Gastrocnemius medialis (tissue), 4 donors: ENCODE results near the gene SLCO4A1. TPM values are rescaled to one million over a fixed set of nuclear protein-coding genes. Genes with fewer than 3 reads are reported as not detected.

Experiments
- ATAC-seq, 2 donors: fragments of 150-250 bp; one replicate each; pipeline ENCODE4 v1.9.1; 2016
- DNase-seq, 2 donors: peaks; one replicate each; pipeline ENCODE4 v3.0.0-alpha.2; 2019
- H3K27ac ChIP-seq, 4 donors: fragments of 200-600 bp; sonication (generic); 1 replicate in 1 of 4; 2 replicates in 3 of 4; pipeline ENCODE4 v1.5.1; 2016 to 2018; ENCODE audit warnings: mild to moderate bottlenecking in 2 of 4, moderate library complexity in 1 of 4
- H3K27me3 ChIP-seq, 3 donors: fragments of 200-600 bp; sonication (generic) in 2 of 3; 1 replicate in 1 of 3; 2 replicates in 2 of 3; pipeline versions ENCODE4 v1.5.1 to v1.6.0; 2016 to 2019; ENCODE audit warnings: mild to moderate bottlenecking in 1 of 3, moderate library complexity in 1 of 3
- H3K36me3 ChIP-seq, 2 donors: fragments of 200-600 bp; sonication (generic) in 1 of 2; one replicate each; pipeline ENCODE4 v1.5.1; 2017 to 2018
- H3K4me1 ChIP-seq, 2 donors: fragments of 200-600 bp; sonication (generic) in 1 of 2; one replicate each; pipeline ENCODE4 v1.5.1; 2016 to 2017; ENCODE audit warnings: mild to moderate bottlenecking in 2 of 2
- H3K4me3 ChIP-seq, 4 donors: fragments of 200-600 bp; sonication (generic) in 3 of 4; 1 replicate in 1 of 4; 2 replicates in 3 of 4; pipeline ENCODE4 v1.5.1; 2016 to 2019; ENCODE audit warnings: mild to moderate bottlenecking in 2 of 4
- H3K9me3 ChIP-seq, 3 donors: fragments of 200-600 bp; sonication (generic) in 2 of 3; 1 replicate in 1 of 3; 2 replicates in 2 of 3; pipeline ENCODE4 v1.5.1; 2016 to 2019
- POLR2A ChIP-seq, 2 donors: fragments of 450-650 bp; IDR thresholded peaks; one replicate each; pipeline ENCODE4 v1.6.1; 2017; ENCODE audit warnings: antibody characterized with exemption in 2 of 2, mild to moderate bottlenecking in 2 of 2, moderate library complexity in 2 of 2
- in situ Hi-C, 4 donors: fragments of 200-750 bp; cut with MboI; loops; one replicate each; pipeline versions ENCODE4 v1.15.0 to v1.8.0; 2017; ENCODE audit warnings: low sequenced_read_pairs in 4 of 4
- intact Hi-C: fragments of 100-400 bp; cut with DNase I; formaldehyde crosslinking; loops from one replicate; pipeline ENCODE4 v1.15.1; 2023; ENCODE audit warnings: low total_unique reads
- total RNA-seq, 4 donors: library from RNA; depleted of rRNA; stranded (reverse); fragments of >200 nt; gene quantifications; one replicate each; pipeline versions ENCODE4 v1.1.0 to v1.2.3, GENCODE V29; 2016
- TF ChIP-seq, protein P1 (sequence below), 5 experiments: fragments of 450-650 bp in 3 of 5; fragments of 200-600 bp in 2 of 5; sonication (generic) in 2 of 5; IDR thresholded peaks in 4 of 5; conservative IDR thresholded peaks in 1 of 5; 1 replicate in 4 of 5; 2 replicates in 1 of 5; pipeline ENCODE4 v1.5.1; 2016 to 2019; ENCODE audit warnings: antibody characterized with exemption in 5 of 5, mild to moderate bottlenecking in 3 of 5, moderate library complexity in 3 of 5

SLCO4A1 gene
- total RNA-seq, 4 donors from 2014 or later: 20.4 to 26.9 (median 21.8) TPM

DNA sequence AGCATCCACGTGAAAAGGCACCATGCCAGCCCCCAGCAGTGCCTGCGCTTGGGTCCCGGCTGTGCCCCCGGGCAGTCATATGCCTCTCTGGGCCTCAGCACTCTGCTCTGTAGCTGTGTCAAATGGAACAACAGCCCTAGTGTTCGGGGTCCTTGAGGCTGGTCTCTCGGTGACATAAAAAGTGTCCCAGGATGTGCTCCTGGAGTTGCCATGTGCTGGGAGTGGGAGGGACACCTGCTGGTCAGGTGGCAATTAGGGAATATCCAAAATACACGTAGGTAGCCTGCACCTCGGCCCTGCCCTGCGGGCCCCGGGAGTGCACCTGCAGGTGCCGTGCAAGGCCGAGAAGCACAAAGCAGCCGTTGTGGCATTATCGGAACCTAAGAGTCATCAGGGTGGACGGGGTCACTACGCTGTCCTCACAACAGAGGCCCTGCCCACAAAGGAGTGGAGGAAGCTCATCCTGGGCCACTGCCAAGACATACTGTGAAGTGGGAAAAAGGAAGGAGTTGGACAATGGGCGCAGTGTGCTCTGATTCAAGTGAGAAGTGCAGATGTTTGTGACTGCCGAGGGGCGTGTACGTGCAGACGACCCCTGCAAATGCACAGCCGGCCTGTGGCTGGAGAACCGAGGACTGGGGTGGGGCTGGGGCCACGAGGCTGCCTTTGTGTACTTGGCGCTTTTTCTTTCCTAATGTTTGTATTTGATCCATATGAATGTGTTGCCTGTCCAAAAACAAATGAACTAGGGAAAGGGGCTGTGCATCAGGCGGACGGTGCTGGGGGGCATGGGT lies 24.6 kb downstream of the SLCO4A1 start:
- H3K4me3 ChIP-seq: no peak overlapping the region
- DNase-seq: peak; percentile 48
- ATAC-seq: no peak
- no peaks in the 10 kb centered on the region for H3K9me3 ChIP-seq
- intact Hi-C loops (no loop called here), in situ Hi-C loops (loop anchor here in 3 of 4 donors (5.0 to 25.0 kb wide), 2 partner anchors 120 to 140 kb away; partner anchors contain the start of gene MRGBP (in 1 of the 3))
- no peak for TF ChIP-seq POLR2A (IDR thresholded peaks at IDR 0.05)
- TF ChIP-seq, protein P1, sequence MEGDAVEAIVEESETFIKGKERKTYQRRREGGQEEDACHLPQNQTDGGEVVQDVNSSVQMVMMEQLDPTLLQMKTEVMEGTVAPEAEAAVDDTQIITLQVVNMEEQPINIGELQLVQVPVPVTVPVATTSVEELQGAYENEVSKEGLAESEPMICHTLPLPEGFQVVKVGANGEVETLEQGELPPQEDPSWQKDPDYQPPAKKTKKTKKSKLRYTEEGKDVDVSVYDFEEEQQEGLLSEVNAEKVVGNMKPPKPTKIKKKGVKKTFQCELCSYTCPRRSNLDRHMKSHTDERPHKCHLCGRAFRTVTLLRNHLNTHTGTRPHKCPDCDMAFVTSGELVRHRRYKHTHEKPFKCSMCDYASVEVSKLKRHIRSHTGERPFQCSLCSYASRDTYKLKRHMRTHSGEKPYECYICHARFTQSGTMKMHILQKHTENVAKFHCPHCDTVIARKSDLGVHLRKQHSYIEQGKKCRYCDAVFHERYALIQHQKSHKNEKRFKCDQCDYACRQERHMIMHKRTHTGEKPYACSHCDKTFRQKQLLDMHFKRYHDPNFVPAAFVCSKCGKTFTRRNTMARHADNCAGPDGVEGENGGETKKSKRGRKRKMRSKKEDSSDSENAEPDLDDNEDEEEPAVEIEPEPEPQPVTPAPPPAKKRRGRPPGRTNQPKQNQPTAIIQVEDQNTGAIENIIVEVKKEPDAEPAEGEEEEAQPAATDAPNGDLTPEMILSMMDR (IDR thresholded peaks at IDR 0.05 in 4 of 5, conservative IDR thresholded peaks at IDR 0.05 in 1 of 5): no peak
- peak overlapping the region in 1 of 4 donors; percentile 13 for H3K27ac ChIP-seq
- no peaks in the 10 kb centered on the region for H3K27me3 ChIP-seq
- peaks cover 0 to under 1% of the 10 kb centered on the region in 2 donors for H3K36me3 ChIP-seq
- H3K4me1 ChIP-seq: peaks cover 0 to 3% of the 10 kb centered on the region in 2 donors

- intact Hi-C loops: loop anchor here (1.0 kb wide), 2 partner anchors 124 to 141 kb away; no protein-coding TSS in a partner anchor
- in situ Hi-C loops: loop anchor here in 3 of 4 donors (5.0 to 25.0 kb wide), 2 partner anchors 120 to 140 kb away; partner anchors contain the start of gene MRGBP (in 1 of the 3)
Observed at GRCh38 chr20:62667530-62668440, 25.5 kb downstream of the SLCO4A1 start.

GRCh38 chr20:62668441-62669027 lies 26.2 kb downstream of the SLCO4A1 start:
- Histone ChIP-seq H3K36me3 (no peaks in the 10 kb centered on the region), H3K4me1 (peaks cover 0 to 3% of the 10 kb centered on the region in 2 donors), H3K4me3 (no peak overlapping the region), H3K27ac (no peak overlapping the region), H3K9me3 (no peaks in the 10 kb centered on the region), H3K27me3 (peaks cover 0 to 2% (median 0%) of the 10 kb centered on the region in 3 donors)
- DNase-seq: peak; percentile 40 to 69
- intact Hi-C loops (loop anchor here (1.0 kb wide), 2 partner anchors 123 to 140 kb away; no protein-coding TSS in a partner anchor), in situ Hi-C loops (loop anchor here in 3 of 4 donors (5.0 to 25.0 kb wide), 2 partner anchors 119 to 139 kb away; partner anchors contain the start of gene MRGBP (in 1 of the 3))
- ATAC-seq: peak; percentile 64 to 74
- no peak for TF ChIP-seq POLR2A (IDR thresholded peaks at IDR 0.05)
- TF ChIP-seq, protein P1 (IDR thresholded peaks at IDR 0.05 in 4 of 5, conservative IDR thresholded peaks at IDR 0.05 in 1 of 5): peak; percentile 78 to 91 (median 87)

More at GRCh38 chr20:62667530-62668440, 25.5 kb downstream of the SLCO4A1 start:
- Histone ChIP-seq H3K9me3 (no peaks in the 10 kb centered on the region), H3K4me1 (peaks cover 0 to 3% of the 10 kb centered on the region in 2 donors), H3K36me3 (no peaks in the 10 kb centered on the region), H3K4me3 (no peak overlapping the region), H3K27ac (no peak overlapping the region), H3K27me3 (no peaks in the 10 kb centered on the region)
- TF ChIP-seq, protein P1 (IDR thresholded peaks at IDR 0.05 in 4 of 5, conservative IDR thresholded peaks at IDR 0.05 in 1 of 5): no peak
- no peak for TF ChIP-seq POLR2A (IDR thresholded peaks at IDR 0.05)
- ATAC-seq (no peak), DNase-seq (no peak)

DNA sequence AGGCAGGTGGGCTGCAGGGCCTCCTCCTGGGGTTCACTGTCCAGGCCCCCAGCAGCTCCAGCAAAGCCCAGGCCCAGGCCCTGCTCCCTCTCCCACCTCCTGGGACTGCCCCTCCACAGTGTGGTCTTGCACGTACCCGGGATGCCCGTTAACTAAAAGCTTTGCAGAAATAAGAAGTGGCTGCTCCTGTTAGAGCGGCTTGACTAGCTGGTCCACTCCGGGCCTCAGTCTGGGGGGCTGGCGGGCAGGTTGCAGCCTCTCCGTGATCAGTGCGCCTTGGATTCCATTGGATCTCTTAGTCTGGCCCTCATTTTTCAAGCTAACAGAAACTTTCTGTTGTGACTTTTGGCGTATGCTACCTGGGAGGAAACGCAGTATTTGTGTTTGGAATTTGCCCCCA lies 26.9 kb downstream of the SLCO4A1 start:
- Histone ChIP-seq H3K27me3 (peaks cover 0 to 9% (median 0%) of the 10 kb centered on the region in 3 donors), H3K9me3 (no peaks in the 10 kb centered on the region), H3K4me3 (no peak overlapping the region), H3K36me3 (no peaks in the 10 kb centered on the region), H3K4me1 (peaks cover 0 to 3% of the 10 kb centered on the region in 2 donors), H3K27ac (no peak overlapping the region)
- TF ChIP-seq POLR2A (IDR thresholded peaks at IDR 0.05): no peak
- TF ChIP-seq, protein P1 (IDR thresholded peaks at IDR 0.05 in 4 of 5, conservative IDR thresholded peaks at IDR 0.05 in 1 of 5): no peak
- no peak for DNase-seq
- in situ Hi-C loops: loop anchor here in 3 of 4 donors (5.0 to 25.0 kb wide), 2 partner anchors 118 to 138 kb away; partner anchors contain the start of gene MRGBP (in 1 of the 3)
- intact Hi-C loops: no loop called here
- no peak for ATAC-seq
